ENCODE data around the gene TM4SF4. TPM values are rescaled to one million over a fixed set of nuclear protein-coding genes. Genes with fewer than 3 reads are reported as not detected.

TM4SF4 gene
- total RNA-seq, 4 donors from 2014 or later: 3.4 TPM; not detected in 3

DNA sequence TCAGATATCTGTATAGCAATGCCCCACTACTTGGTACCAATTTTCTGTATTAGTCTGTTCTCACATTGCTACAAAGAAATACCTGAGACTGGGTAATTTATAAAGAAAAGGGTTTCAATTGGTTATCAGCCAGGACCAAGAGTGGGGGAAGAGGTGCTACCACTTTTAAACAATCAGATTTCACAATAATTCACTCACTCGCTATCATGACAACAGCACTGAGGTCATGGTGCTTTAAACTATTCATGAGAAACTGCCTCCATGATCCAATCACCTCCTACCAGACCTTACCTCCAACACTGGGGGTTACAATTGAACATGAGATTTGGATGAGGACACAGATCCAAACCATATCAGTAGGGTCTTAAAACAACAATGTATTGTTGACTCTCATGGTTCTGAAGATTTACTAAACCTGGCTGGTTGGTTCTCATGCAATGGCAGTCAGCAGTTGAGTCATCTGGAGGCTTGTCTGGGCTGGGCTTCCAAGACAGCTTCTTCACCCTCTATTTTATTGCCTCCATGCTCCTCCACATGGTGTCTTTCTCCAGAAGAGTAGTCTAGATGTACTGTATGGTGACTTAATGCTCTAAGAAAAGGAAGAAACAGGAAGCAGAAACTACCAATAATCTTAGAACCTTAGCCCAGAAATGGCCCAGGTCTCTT, 21.2 kb upstream of the TM4SF4 start:
- intact Hi-C loops (cut with DNase I): no loop called here
- no peaks in the 10 kb centered on the region for H3K9me3 ChIP-seq
- 91 to 93% methylated on average over 1 of the region's 1 CpG for WGBS, 2 donors
- no peaks in the 10 kb centered on the region for H3K27me3 ChIP-seq
- no peak overlapping the region for H3K4me3 ChIP-seq (replicated peaks in 1 of 3)
- no peak for DNase-seq
- no peaks in the 10 kb centered on the region for H3K36me3 ChIP-seq
- H3K27ac ChIP-seq: no peak overlapping the region
- TF ChIP-seq, protein P1, sequence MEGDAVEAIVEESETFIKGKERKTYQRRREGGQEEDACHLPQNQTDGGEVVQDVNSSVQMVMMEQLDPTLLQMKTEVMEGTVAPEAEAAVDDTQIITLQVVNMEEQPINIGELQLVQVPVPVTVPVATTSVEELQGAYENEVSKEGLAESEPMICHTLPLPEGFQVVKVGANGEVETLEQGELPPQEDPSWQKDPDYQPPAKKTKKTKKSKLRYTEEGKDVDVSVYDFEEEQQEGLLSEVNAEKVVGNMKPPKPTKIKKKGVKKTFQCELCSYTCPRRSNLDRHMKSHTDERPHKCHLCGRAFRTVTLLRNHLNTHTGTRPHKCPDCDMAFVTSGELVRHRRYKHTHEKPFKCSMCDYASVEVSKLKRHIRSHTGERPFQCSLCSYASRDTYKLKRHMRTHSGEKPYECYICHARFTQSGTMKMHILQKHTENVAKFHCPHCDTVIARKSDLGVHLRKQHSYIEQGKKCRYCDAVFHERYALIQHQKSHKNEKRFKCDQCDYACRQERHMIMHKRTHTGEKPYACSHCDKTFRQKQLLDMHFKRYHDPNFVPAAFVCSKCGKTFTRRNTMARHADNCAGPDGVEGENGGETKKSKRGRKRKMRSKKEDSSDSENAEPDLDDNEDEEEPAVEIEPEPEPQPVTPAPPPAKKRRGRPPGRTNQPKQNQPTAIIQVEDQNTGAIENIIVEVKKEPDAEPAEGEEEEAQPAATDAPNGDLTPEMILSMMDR (IDR thresholded peaks at IDR 0.05): no peak
- no peak for TF ChIP-seq POLR2A (IDR thresholded peaks at IDR 0.05)
- H3K4me1 ChIP-seq: peaks cover 0 to 9% of the 10 kb centered on the region in 2 donors

DNA sequence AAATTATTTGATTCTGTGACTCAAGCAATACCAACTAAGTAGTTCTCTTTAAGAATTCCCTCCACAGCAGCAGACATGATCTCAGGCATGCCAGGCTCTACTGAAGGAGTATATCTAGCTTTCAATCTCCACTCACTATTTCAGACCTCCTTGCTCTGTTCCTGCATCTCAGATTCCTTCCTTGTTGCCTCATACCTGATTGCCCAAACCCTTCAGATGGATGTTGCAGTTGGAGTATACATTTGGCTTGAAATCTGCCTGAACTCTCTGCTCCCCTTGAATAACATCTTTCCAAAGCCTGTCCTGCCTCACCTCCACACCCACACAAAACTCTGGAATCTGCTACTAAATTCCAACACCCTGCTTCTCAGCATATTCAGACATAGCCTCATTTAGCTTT, 19.8 kb upstream of the TM4SF4 start:
- H3K4me3 ChIP-seq (replicated peaks in 1 of 3): no peak overlapping the region
- no peak for DNase-seq
- peaks cover 0 to 1% of the 10 kb centered on the region in 2 donors for H3K4me1 ChIP-seq
- H3K27me3 ChIP-seq: no peaks in the 10 kb centered on the region
- H3K27ac ChIP-seq: no peak overlapping the region
- no peak for TF ChIP-seq POLR2A (IDR thresholded peaks at IDR 0.05)
- TF ChIP-seq, protein P1 (IDR thresholded peaks at IDR 0.05): no peak
- no peaks in the 10 kb centered on the region for H3K9me3 ChIP-seq
- intact Hi-C loops (cut with DNase I): no loop called here
- H3K36me3 ChIP-seq: no peaks in the 10 kb centered on the region

- no peak for TF ChIP-seq POLR2A (IDR thresholded peaks at IDR 0.05)
- H3K4me3 ChIP-seq (replicated peaks in 1 of 3): no peak overlapping the region
- H3K4me1 ChIP-seq: no peaks in the 10 kb centered on the region
- DNase-seq: no peak
- H3K36me3 ChIP-seq: no peaks in the 10 kb centered on the region
- WGBS, 2 donors: 87 to 92% methylated on average over 3 of the region's 3 CpGs
- H3K27me3 ChIP-seq: no peaks in the 10 kb centered on the region
- H3K9me3 ChIP-seq: no peaks in the 10 kb centered on the region
- H3K27ac ChIP-seq: no peak overlapping the region
- intact Hi-C loops (cut with DNase I): no loop called here
Observed at GRCh38 chr3:149455366-149455765, 19.1 kb upstream of the TM4SF4 start.

DNA sequence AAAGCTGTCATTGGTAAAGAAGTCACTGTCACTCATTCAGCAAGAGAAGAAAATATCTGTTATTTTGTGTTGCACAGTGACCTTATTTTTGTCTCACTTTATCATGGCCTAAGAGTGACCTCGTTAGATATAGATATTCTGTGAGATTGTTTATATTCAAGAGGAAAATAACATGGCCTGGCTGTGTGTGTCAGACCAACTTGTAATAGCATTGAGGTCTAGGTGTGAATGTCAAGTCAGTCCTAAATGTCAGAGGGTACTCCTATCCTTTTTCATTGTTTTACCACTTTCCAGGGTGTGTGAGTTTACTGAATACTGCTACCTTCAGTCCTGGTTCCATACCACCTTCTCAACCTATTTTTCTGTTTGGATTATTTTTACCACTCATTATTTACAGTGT, 18.5 kb upstream of the TM4SF4 start:
- no peak for TF ChIP-seq POLR2A (IDR thresholded peaks at IDR 0.05)
- TF ChIP-seq, protein P1 (IDR thresholded peaks at IDR 0.05): no peak
- no peak for DNase-seq
- WGBS, 2 donors: 81 to 92% methylated on average over 1 of the region's 1 CpG
- no peaks in the 10 kb centered on the region for H3K9me3 ChIP-seq
- no peaks in the 10 kb centered on the region for H3K36me3 ChIP-seq
- H3K4me3 ChIP-seq (replicated peaks in 1 of 3): no peak overlapping the region
- H3K27me3 ChIP-seq: no peaks in the 10 kb centered on the region
- intact Hi-C loops (cut with DNase I): no loop called here
- no peaks in the 10 kb centered on the region for H3K4me1 ChIP-seq
- no peak overlapping the region for H3K27ac ChIP-seq

GRCh38 chr3:149459491-149460059, 14.9 kb upstream of the TM4SF4 start:
- Histone ChIP-seq H3K27ac (no peak overlapping the region), H3K4me1 (no peaks in the 10 kb centered on the region), H3K27me3 (no peaks in the 10 kb centered on the region), H3K9me3 (no peaks in the 10 kb centered on the region), H3K4me3 (replicated peaks in 1 of 3) (no peak overlapping the region), H3K36me3 (no peaks in the 10 kb centered on the region)
- no peak for DNase-seq
- 86 to 89% methylated on average over 6 of the region's 6 CpGs for WGBS, 2 donors
- TF ChIP-seq, protein P1 (IDR thresholded peaks at IDR 0.05): no peak
- TF ChIP-seq POLR2A (IDR thresholded peaks at IDR 0.05): no peak
- intact Hi-C loops (cut with DNase I): no loop called here
